Panc1 (cell line): ENCODE data around the gene USP49. TPM values are rescaled to one million over a fixed set of nuclear protein-coding genes. Genes with fewer than 3 reads are reported as not detected.

ENCODE experiments used
- ATAC-seq: fragments of 200-7000 bp; cut with Tn5 transposase; 2 replicates; pipeline ENCODE4 v1.9.1; 2020; ENCODE audit warnings: mild to moderate bottlenecking, moderate library complexity
- BruUV-seq: library from RNA; stranded (reverse); fragments of 400-500 nt; replicated peaks from 2 replicates; lab custom pipeline; 2021; lab: Mats Ljungman, UMichigan
- CTCF ChIA-PET: fragments of 300-600 bp; sonication (Branson Sonifier 250); formaldehyde crosslinking; loops from one replicate; lab custom pipeline; 2022; ENCODE audit warnings: antibody characterized with exemption; lab: Charles Lee
- POLR2A ChIA-PET: fragments of 300-600 bp; sonication (Branson Sonifier 250); formaldehyde crosslinking; loops from one replicate; lab custom pipeline; 2022; ENCODE audit warnings: antibody characterized with exemption; lab: Charles Lee
- DNase-seq: peaks from one replicate; pipeline ENCODE4 v3.0.0-alpha.2; 2010; ENCODE audit warnings: low read depth, low spot score
- H3K27ac ChIP-seq: 2 replicates; pipeline ENCODE4 v1.5.1; 2011; ENCODE audit warnings: mild to moderate bottlenecking, low read length, inconsistent platforms
- H3K27me3 ChIP-seq: fragments of 200-500 bp; sonication (Bioruptor generic); 2 replicates; pipeline ENCODE4 v1.6.0; 2014; ENCODE audit warnings: low read length, inconsistent platforms; ENCODE audit not compliant: control insufficient read depth, insufficient read depth
- H3K36me3 ChIP-seq: fragments of 200-500 bp; sonication (Bioruptor generic); 2 replicates; pipeline ENCODE4 v1.5.1; 2014; ENCODE audit warnings: inconsistent platforms, mild to moderate bottlenecking, low read length, moderate library complexity; ENCODE audit not compliant: control insufficient read depth, insufficient read depth
- H3K4me1 ChIP-seq: 2 replicates; pipeline ENCODE4 v1.5.1; 2011; ENCODE audit warnings: inconsistent platforms, mild to moderate bottlenecking, low read length, moderate library complexity; ENCODE audit not compliant: control insufficient read depth, insufficient read depth
- H3K4me3 ChIP-seq, 2 experiments: 2 replicates each; pipeline ENCODE4 v1.5.1; 2011 to 2012; ENCODE audit warnings: low read depth in 2 of 2, low read length in 2 of 2, mild to moderate bottlenecking in 2 of 2, inconsistent platforms in 1 of 2, moderate library complexity in 1 of 2
- H3K9me3 ChIP-seq: fragments of 200-500 bp; sonication (Bioruptor generic); 2 replicates; pipeline ENCODE4 v1.5.1; 2014; ENCODE audit warnings: low read depth, mild to moderate bottlenecking, inconsistent platforms, low read length, moderate library complexity; ENCODE audit not compliant: control insufficient read depth, insufficient read depth
- POLR2AphosphoS5 ChIP-seq: IDR thresholded peaks from 2 replicates; pipeline ENCODE4 v1.6.1; 2012; ENCODE audit warnings: mild to moderate bottlenecking, low read depth, low read length, moderate library complexity
- SIN3A ChIP-seq: IDR thresholded peaks from 2 replicates; pipeline ENCODE4 v1.6.1; 2012; ENCODE audit warnings: low read depth, mild to moderate bottlenecking, low read length, moderate library complexity, borderline replicate concordance; ENCODE audit not compliant: insufficient read depth
- TCF7L2 ChIP-seq: IDR thresholded peaks from 2 replicates; pipeline ENCODE4 v1.6.1; 2011; ENCODE audit warnings: mild to moderate bottlenecking, low read depth, low read length, inconsistent platforms
- in situ Hi-C: cut with HindIII; loops from 2 replicates; pipeline ENCODE4 v1.10.0; 2016; ENCODE audit warnings: low sequenced_read_pairs, low pct_unique_long_range_greater_than_20kb
- intact Hi-C: fragments of 100-400 bp; cut with micrococcal nuclease; formaldehyde crosslinking; loops from one replicate; pipeline ENCODE4 v1.10.0; 2022; ENCODE audit not compliant: unreplicated experiment
- total RNA-seq: library from RNA; stranded (reverse); gene quantifications from one replicate; pipeline ENCODE4 v1.2.1, GENCODE V29; 2021; ENCODE audit not compliant: unreplicated experiment
- TF ChIP-seq, protein P1 (sequence below), 2 experiments: IDR thresholded peaks; 2 replicates each; pipeline ENCODE4 v1.6.1; 2011 to 2012; ENCODE audit warnings: low read depth in 2 of 2, control low read depth in 1 of 2, low read length in 1 of 2, mild to moderate bottlenecking in 1 of 2, moderate library complexity in 1 of 2; ENCODE audit not compliant: insufficient read depth in 1 of 2
- TF ChIP-seq, protein P2 (sequence below): fragments of 450-650 bp; IDR thresholded peaks from 2 replicates; pipeline ENCODE4 v1.5.1; 2017; ENCODE audit warnings: mild to moderate bottlenecking

Gene USP49
- total RNA-seq, 1 experiment from 2014 or later, result 5.4 TPM

DNA sequence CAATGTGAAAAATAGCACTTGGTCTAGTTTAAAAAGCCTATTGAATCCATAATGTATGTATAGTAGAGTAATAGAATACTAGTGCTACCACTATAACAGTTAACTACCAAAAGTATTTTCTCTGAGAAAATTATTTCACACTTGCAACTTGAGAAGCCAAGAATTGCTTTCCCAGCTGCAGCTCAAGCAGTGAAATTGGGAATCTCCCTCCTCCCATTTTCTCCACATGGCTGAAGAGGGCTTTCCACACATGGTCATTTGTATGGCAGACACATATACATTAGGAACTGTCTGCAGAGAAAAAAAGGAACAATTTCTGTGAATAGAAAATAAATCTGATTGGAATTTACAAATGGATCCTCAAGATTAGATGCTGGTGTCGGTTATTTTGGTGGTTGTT lies 73.2 kb downstream of the USP49 start:
- H3K36me3 ChIP-seq, result no peaks in the 10 kb centered on the region
- BruUV-seq, result no TSS peak
- H3K4me1 ChIP-seq, result no peaks in the 10 kb centered on the region
- H3K4me3 ChIP-seq, result no peak overlapping the region
- H3K9me3 ChIP-seq, result no peaks in the 10 kb centered on the region
- TF ChIP-seq, protein P1, sequence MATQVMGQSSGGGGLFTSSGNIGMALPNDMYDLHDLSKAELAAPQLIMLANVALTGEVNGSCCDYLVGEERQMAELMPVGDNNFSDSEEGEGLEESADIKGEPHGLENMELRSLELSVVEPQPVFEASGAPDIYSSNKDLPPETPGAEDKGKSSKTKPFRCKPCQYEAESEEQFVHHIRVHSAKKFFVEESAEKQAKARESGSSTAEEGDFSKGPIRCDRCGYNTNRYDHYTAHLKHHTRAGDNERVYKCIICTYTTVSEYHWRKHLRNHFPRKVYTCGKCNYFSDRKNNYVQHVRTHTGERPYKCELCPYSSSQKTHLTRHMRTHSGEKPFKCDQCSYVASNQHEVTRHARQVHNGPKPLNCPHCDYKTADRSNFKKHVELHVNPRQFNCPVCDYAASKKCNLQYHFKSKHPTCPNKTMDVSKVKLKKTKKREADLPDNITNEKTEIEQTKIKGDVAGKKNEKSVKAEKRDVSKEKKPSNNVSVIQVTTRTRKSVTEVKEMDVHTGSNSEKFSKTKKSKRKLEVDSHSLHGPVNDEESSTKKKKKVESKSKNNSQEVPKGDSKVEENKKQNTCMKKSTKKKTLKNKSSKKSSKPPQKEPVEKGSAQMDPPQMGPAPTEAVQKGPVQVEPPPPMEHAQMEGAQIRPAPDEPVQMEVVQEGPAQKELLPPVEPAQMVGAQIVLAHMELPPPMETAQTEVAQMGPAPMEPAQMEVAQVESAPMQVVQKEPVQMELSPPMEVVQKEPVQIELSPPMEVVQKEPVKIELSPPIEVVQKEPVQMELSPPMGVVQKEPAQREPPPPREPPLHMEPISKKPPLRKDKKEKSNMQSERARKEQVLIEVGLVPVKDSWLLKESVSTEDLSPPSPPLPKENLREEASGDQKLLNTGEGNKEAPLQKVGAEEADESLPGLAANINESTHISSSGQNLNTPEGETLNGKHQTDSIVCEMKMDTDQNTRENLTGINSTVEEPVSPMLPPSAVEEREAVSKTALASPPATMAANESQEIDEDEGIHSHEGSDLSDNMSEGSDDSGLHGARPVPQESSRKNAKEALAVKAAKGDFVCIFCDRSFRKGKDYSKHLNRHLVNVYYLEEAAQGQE (IDR thresholded peaks at IDR 0.05; ENCODE audit: insufficient read depth in 1 of 2, low read depth in 2 of 2, low read length in 1 of 2), result no peak
- TF ChIP-seq TCF7L2 (no peak), SIN3A (no peak)
- TF ChIP-seq, protein P2, sequence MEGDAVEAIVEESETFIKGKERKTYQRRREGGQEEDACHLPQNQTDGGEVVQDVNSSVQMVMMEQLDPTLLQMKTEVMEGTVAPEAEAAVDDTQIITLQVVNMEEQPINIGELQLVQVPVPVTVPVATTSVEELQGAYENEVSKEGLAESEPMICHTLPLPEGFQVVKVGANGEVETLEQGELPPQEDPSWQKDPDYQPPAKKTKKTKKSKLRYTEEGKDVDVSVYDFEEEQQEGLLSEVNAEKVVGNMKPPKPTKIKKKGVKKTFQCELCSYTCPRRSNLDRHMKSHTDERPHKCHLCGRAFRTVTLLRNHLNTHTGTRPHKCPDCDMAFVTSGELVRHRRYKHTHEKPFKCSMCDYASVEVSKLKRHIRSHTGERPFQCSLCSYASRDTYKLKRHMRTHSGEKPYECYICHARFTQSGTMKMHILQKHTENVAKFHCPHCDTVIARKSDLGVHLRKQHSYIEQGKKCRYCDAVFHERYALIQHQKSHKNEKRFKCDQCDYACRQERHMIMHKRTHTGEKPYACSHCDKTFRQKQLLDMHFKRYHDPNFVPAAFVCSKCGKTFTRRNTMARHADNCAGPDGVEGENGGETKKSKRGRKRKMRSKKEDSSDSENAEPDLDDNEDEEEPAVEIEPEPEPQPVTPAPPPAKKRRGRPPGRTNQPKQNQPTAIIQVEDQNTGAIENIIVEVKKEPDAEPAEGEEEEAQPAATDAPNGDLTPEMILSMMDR, result no peak
- ChIA-PET POLR2A (no interaction called here), CTCF (no interaction called here)
- ATAC-seq (no peak), DNase-seq (no peak)
- in situ Hi-C loops, result no loop called here
- intact Hi-C loops, result no loop called here
- H3K27me3 ChIP-seq, result no peaks in the 10 kb centered on the region
- no peak overlapping the region for H3K27ac ChIP-seq

DNA sequence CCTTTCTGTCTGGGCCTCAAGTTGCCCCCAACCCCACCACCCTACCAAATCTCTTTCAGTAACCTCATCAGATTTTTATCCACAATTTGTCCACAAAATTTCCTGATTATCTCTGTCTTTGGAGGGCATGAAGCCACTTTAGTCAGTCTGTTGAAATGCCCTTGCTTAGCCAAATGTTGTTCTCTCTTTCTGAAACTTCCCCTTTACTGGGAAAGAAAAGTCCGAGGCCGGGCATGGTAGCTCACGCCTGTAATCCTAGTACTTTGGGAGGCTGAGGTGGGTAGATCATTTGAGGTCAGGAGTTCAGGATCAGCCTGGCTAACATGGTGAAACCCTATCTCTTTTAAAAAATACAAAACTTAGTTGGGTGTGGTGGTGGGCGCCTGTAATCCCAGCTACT lies 73.9 kb downstream of the USP49 start:
- no peak for ATAC-seq
- H3K27ac ChIP-seq, result no peak overlapping the region
- intact Hi-C loops (no loop called here), in situ Hi-C loops (no loop called here)
- H3K27me3 ChIP-seq, result no peaks in the 10 kb centered on the region
- no peak overlapping the region for H3K4me3 ChIP-seq
- DNase-seq, result no peak
- CTCF ChIA-PET, result no interaction called here
- H3K9me3 ChIP-seq, result no peaks in the 10 kb centered on the region
- no TSS peak for BruUV-seq
- no peaks in the 10 kb centered on the region for H3K4me1 ChIP-seq
- H3K36me3 ChIP-seq, result no peaks in the 10 kb centered on the region
- TF ChIP-seq TCF7L2 (no peak), SIN3A (no peak), POLR2AphosphoS5 (no peak)
- TF ChIP-seq, protein P1 (IDR thresholded peaks at IDR 0.05; ENCODE audit: insufficient read depth in 1 of 2, low read depth in 2 of 2, low read length in 1 of 2), result no peak
- TF ChIP-seq, protein P2, result no peak
- POLR2A ChIA-PET, result no interaction called here
